Common myeloid progenitor, CD34-positive (primary cell): ENCODE measurements around the gene CREG2.
A peak's percentile ranks its signal among the peaks of the same experiment; 100 is the strongest.

Experiments
- CTCF ChIA-PET: fragments of 350-600 bp; sonication (Branson Sonifier 250); formaldehyde crosslinking; loops from one replicate; lab custom pipeline; 2021; ENCODE audit warnings: antibody characterized with exemption; lab: Charles Lee
- POLR2A ChIA-PET: fragments of 350-600 bp; sonication (Branson Sonifier 250); formaldehyde crosslinking; loops from one replicate; lab custom pipeline; 2021; ENCODE audit warnings: antibody characterized with exemption; lab: Charles Lee
- DNase-seq, 3 donors: peaks; one replicate each; pipeline versions ENCODE4 v3.0.0 to v3.0.0-alpha.2; 2013
- H3K27ac ChIP-seq, 2 experiments: 1 replicate in 1 of 2; 2 replicates in 1 of 2; pipeline ENCODE4 v1.7.0; 2013; ENCODE audit warnings: inconsistent platforms in 2 of 2, low read length in 2 of 2, mild to moderate bottlenecking in 2 of 2, low read depth in 1 of 2, moderate library complexity in 1 of 2; ENCODE audit not compliant: severe bottlenecking in 2 of 2, insufficient read depth in 1 of 2, poor library complexity in 1 of 2
- H3K27me3 ChIP-seq, 5 experiments: replicated peaks in 2 of 5; 1 replicate in 3 of 5; 2 replicates in 2 of 5; pipeline versions ENCODE4 v1.6.1 to v1.7.0; 2013; ENCODE audit warnings: low read length in 4 of 5, mild to moderate bottlenecking in 2 of 5, moderate library complexity in 2 of 5, inconsistent platforms in 1 of 5; ENCODE audit not compliant: insufficient read depth in 5 of 5, control insufficient read depth in 4 of 5
- H3K36me3 ChIP-seq, 4 experiments: 1 replicate in 2 of 4; 2 replicates in 2 of 4; pipeline versions ENCODE4 v1.6.1 to v1.7.0; 2013; ENCODE audit warnings: low read length in 3 of 4, control low read depth in 1 of 4, mild to moderate bottlenecking in 1 of 4; ENCODE audit not compliant: control insufficient read depth in 4 of 4, insufficient read depth in 4 of 4
- H3K4me1 ChIP-seq, 4 experiments: 1 replicate in 3 of 4; 2 replicates in 1 of 4; pipeline versions ENCODE4 v1.6.1 to v1.7.1; 2013; ENCODE audit warnings: low read length in 3 of 4, mild to moderate bottlenecking in 3 of 4, control low read depth in 1 of 4, inconsistent platforms in 1 of 4, moderate library complexity in 1 of 4; ENCODE audit not compliant: control insufficient read depth in 4 of 4, insufficient read depth in 4 of 4; ENCODE audit errors: control extremely low read depth in 1 of 4
- H3K4me3 ChIP-seq, 7 experiments: 1 replicate in 4 of 7; 2 replicates in 3 of 7; pipeline versions ENCODE4 v1.5.1 to v1.7.0; 2013; ENCODE audit warnings: mild to moderate bottlenecking in 7 of 7, low read length in 6 of 7, moderate library complexity in 6 of 7, inconsistent platforms in 2 of 7, low read depth in 2 of 7, control low read depth in 1 of 7; ENCODE audit not compliant: insufficient read depth in 4 of 7, control insufficient read depth in 1 of 7; ENCODE audit errors: extremely low read depth in 1 of 7
- H3K9me3 ChIP-seq, 5 experiments: 1 replicate in 4 of 5; 2 replicates in 1 of 5; pipeline versions ENCODE4 v1.6.1 to v1.7.1; 2013; ENCODE audit warnings: low read length in 4 of 5, mild to moderate bottlenecking in 2 of 5, inconsistent platforms in 1 of 5, low read depth in 1 of 5, moderate library complexity in 1 of 5; ENCODE audit not compliant: control insufficient read depth in 4 of 5, insufficient read depth in 2 of 5; ENCODE audit errors: control extremely low read depth in 1 of 5
- WGBS: methylation state at CpG from one replicate; pipeline ENCODE4 v1.1.5; 2013; ENCODE audit not compliant: insufficient coverage; 5-methylcytosine and 5-hydroxymethylcytosine counted together

The CREG2 gene

GRCh38 chr2:101332885-101333766 is 54.2 kb downstream of the CREG2 start:
- WGBS, result 93% methylated on average over 3 of the region's 5 CpGs
- no peaks in the 10 kb centered on the region for H3K9me3 ChIP-seq
- no peak overlapping the region for H3K27ac ChIP-seq
- ChIA-PET CTCF (interaction anchor here (0.9 to 3.6 kb wide), 3 partner anchors 9 to 85 kb away, joined by 3 to 17 read pairs (median 3); no protein-coding TSS in a partner anchor), POLR2A (no interaction called here)
- no peaks in the 10 kb centered on the region for H3K27me3 ChIP-seq
- no peak overlapping the region for H3K4me3 ChIP-seq
- H3K36me3 ChIP-seq, result no peaks in the 10 kb centered on the region
- peaks cover 27 to 32% (median 30%) of the 10 kb centered on the region in 4 experiments for H3K4me1 ChIP-seq
- no peak for DNase-seq

- Histone ChIP-seq H3K9me3 (no peaks in the 10 kb centered on the region), H3K4me1 (peaks cover 34 to 47% (median 37%) of the 10 kb centered on the region in 4 experiments), H3K4me3 (no peak overlapping the region), H3K27me3 (no peaks in the 10 kb centered on the region), H3K36me3 (no peaks in the 10 kb centered on the region), H3K27ac (no peak overlapping the region)
- no peak for DNase-seq
- whole genome bisulfite sequencing, result 100% methylated on average over 1 of the region's 2 CpGs
- ChIA-PET CTCF (interaction anchor here (4.2 kb wide), 1 partner anchor 10 kb away, joined by 29 read pairs; no protein-coding TSS in a partner anchor), POLR2A (interaction anchor here (0.6 kb wide), 1 partner anchor 500 kb away, joined by 3 read pairs; no protein-coding TSS in a partner anchor)
These were observed 56.1 kb downstream of the CREG2 start for GRCh38 chr2:101331202-101331601.

- Histone ChIP-seq H3K9me3 (peaks cover 0 to 6% (median 1%) of the 10 kb centered on the region in 5 experiments), H3K4me1 (peaks cover 34 to 47% (median 37%) of the 10 kb centered on the region in 4 experiments), H3K36me3 (no peaks in the 10 kb centered on the region), H3K27ac (no peak overlapping the region), H3K4me3 (peak overlapping the region in 2 of 7 experiments; percentile 26 to 34), H3K27me3 (no peaks in the 10 kb centered on the region)
- ChIA-PET POLR2A (interaction anchor here (0.6 to 0.7 kb wide), 2 partner anchors 22 to 501 kb away, joined by 3 to 5 read pairs; partner anchors contain the start of gene RNF149), CTCF (interaction anchor here (1.5 to 4.2 kb wide), 3 partner anchors 11 to 56 kb away, joined by 3 to 29 read pairs (median 4); no protein-coding TSS in a partner anchor)
- 51% methylated on average over 10 of the region's 12 CpGs for WGBS
- peak in 2 of 3 donors; percentile 25 to 52 for DNase-seq
These were observed 56.9 kb downstream of the CREG2 start for GRCh38 chr2:101330253-101330933.

GRCh38 chr2:101329026-101329425 is 58.3 kb downstream of the CREG2 start:
- ChIA-PET POLR2A (interaction anchor here (0.6 to 1.7 kb wide), 3 partner anchors 13 to 58 kb away, joined by 3 to 14 read pairs (median 3); partner anchors contain the start of gene RNF149), CTCF (interaction anchor here (0.9 to 4.2 kb wide), 7 partner anchors 12 to 100 kb away, joined by 3 to 29 read pairs (median 5); partner anchors contain the start of gene RNF149)
- Histone ChIP-seq H3K4me1 (peaks cover 34 to 47% (median 37%) of the 10 kb centered on the region in 4 experiments), H3K36me3 (no peaks in the 10 kb centered on the region), H3K27me3 (no peaks in the 10 kb centered on the region), H3K4me3 (peak overlapping the region in 1 of 7 experiments; percentile 63), H3K27ac (peak overlapping the region in 1 of 2 experiments; percentile 37), H3K9me3 (peaks cover 0 to 8% (median 1%) of the 10 kb centered on the region in 5 experiments)
- WGBS, result no CpG with 5 or more reads among the region's 4 CpGs
- no peak for DNase-seq

- WGBS, result 0% methylated on average over 3 of the region's 3 CpGs
- H3K9me3 ChIP-seq, result peaks cover 0 to 8% (median 1%) of the 10 kb centered on the region in 5 experiments
- H3K27me3 ChIP-seq, result no peaks in the 10 kb centered on the region
- POLR2A ChIA-PET, result interaction anchor here (1.1 to 1.7 kb wide), 2 partner anchors 14 to 20 kb away, joined by 3 to 14 read pairs; partner anchors contain the start of gene RNF149
- H3K4me1 ChIP-seq, result peaks cover 34 to 47% (median 37%) of the 10 kb centered on the region in 4 experiments
- CTCF ChIA-PET, result interaction anchor here (1.2 to 4.2 kb wide), 5 partner anchors 13 to 22 kb away, joined by 4 to 29 read pairs (median 5); partner anchors contain the start of gene RNF149
- H3K27ac ChIP-seq, result peak overlapping the region; percentile 9 to 72
- peak; percentile 87 to 98 (median 96) for DNase-seq
- peak overlapping the region in 4 of 7 experiments; percentile 1 to 63 (median 36) for H3K4me3 ChIP-seq
- no peaks in the 10 kb centered on the region for H3K36me3 ChIP-seq
These were observed 58.8 kb downstream of the CREG2 start for GRCh38 chr2:101328474-101329007.

- H3K4me1 ChIP-seq, result peaks cover 34 to 47% (median 37%) of the 10 kb centered on the region in 4 experiments
- no peaks in the 10 kb centered on the region for H3K27me3 ChIP-seq
- H3K27ac ChIP-seq, result peak overlapping the region; percentile 9 to 72
- ChIA-PET POLR2A (interaction anchor here (1.1 to 1.7 kb wide), 2 partner anchors 14 to 19 kb away, joined by 3 to 14 read pairs; partner anchors contain the start of gene RNF149), CTCF (interaction anchor here (1.3 to 4.2 kb wide), 3 partner anchors 12 to 19 kb away, joined by 5 to 29 read pairs (median 11); partner anchors contain the start of gene RNF149)
- H3K36me3 ChIP-seq, result no peaks in the 10 kb centered on the region
- H3K4me3 ChIP-seq, result peak overlapping the region in 3 of 7 experiments; percentile 30 to 63 (median 54)
- WGBS, result 58% methylated on average over 5 of the region's 5 CpGs
- peaks cover 0 to 8% (median 1%) of the 10 kb centered on the region in 5 experiments for H3K9me3 ChIP-seq
- no peak for DNase-seq
These were observed 59.4 kb downstream of the CREG2 start for GRCh38 chr2:101327863-101328394.
